SK-N-SH (cell line): ENCODE results near the gene CEBPA.

Source experiments
- CTCF ChIP-seq: fragments of 200-600 bp; sonication (generic); IDR thresholded peaks from 2 replicates; pipeline ENCODE4 v1.6.1; 2017; ENCODE audit warnings: antibody characterized with exemption, mild to moderate bottlenecking, moderate library complexity
- MXI1 ChIP-seq: IDR thresholded peaks from 2 replicates; pipeline ENCODE4 v1.6.1; 2012; ENCODE audit warnings: mild to moderate bottlenecking, low read depth, low read length, improper control_type of control experiment
- POLR2AphosphoS5 ChIP-seq: IDR thresholded peaks from 2 replicates; pipeline ENCODE4 v1.6.1; 2012; ENCODE audit warnings: low read depth, low read length
- REST ChIP-seq: IDR thresholded peaks from 2 replicates; pipeline ENCODE4 v1.6.1; 2012; ENCODE audit warnings: mild to moderate bottlenecking, low read depth, low read length, moderate library complexity
- TCF12 ChIP-seq: IDR thresholded peaks from 2 replicates; pipeline ENCODE4 v1.4.0; 2012

- no peak for TF ChIP-seq CTCF
- TF ChIP-seq REST: no peak
- no peak for TF ChIP-seq MXI1
- no peak for TF ChIP-seq POLR2AphosphoS5
- no peak for TF ChIP-seq TCF12
These were observed 31.3 kb upstream of the CEBPA start for GRCh38 chr19:33333642-33334041.
